Hepatocyte (in vitro differentiated cells): Measurements from ENCODE around the gene GLIS2. TPM values are rescaled to one million over a fixed set of nuclear protein-coding genes. Genes with fewer than 3 reads are reported as not detected.

Source experiments
- DNase-seq: peaks from one replicate; pipeline ENCODE4 v3.0.0-alpha.2; 2016; ENCODE audit warnings: low spot score
- H2AFZ ChIP-seq: fragments of 200-600 bp; sonication (generic); 2 replicates; pipeline ENCODE4 v1.6.0; 2016; ENCODE audit warnings: antibody characterized with exemption, mild to moderate bottlenecking
- H3K27ac ChIP-seq: fragments of 200-600 bp; sonication (generic); 2 replicates; pipeline ENCODE4 v1.5.1; 2016; ENCODE audit warnings: mild to moderate bottlenecking
- H3K27me3 ChIP-seq: fragments of 200-600 bp; sonication (generic); 2 replicates; pipeline ENCODE4 v1.6.1; 2016
- H3K36me3 ChIP-seq: fragments of 200-600 bp; sonication (generic); replicated peaks from 2 replicates; pipeline ENCODE4 v1.5.1; 2016; ENCODE audit warnings: low read depth; ENCODE audit not compliant: insufficient read depth
- H3K4me1 ChIP-seq: fragments of 200-600 bp; sonication (generic); 2 replicates; pipeline ENCODE4 v1.5.1; 2016; ENCODE audit warnings: mild to moderate bottlenecking, moderate library complexity; ENCODE audit not compliant: insufficient read depth
- H3K4me2 ChIP-seq: fragments of 200-600 bp; sonication (generic); 2 replicates; pipeline ENCODE4 v1.6.0; 2016
- H3K4me3 ChIP-seq: fragments of 200-600 bp; sonication (generic); 2 replicates; pipeline ENCODE4 v1.5.1; 2016; ENCODE audit warnings: mild to moderate bottlenecking
- H3K79me2 ChIP-seq: fragments of 200-600 bp; sonication (generic); 2 replicates; pipeline ENCODE4 v1.6.0; 2017; ENCODE audit warnings: mild to moderate bottlenecking
- H3K9me2 ChIP-seq: fragments of 200-600 bp; sonication (generic); replicated peaks from 2 replicates; pipeline ENCODE4 v1.6.0; 2017; ENCODE audit warnings: mild to moderate bottlenecking; ENCODE audit not compliant: insufficient read depth
- H3K9me3 ChIP-seq: fragments of 200-600 bp; sonication (generic); 2 replicates; pipeline ENCODE4 v1.5.1; 2016; ENCODE audit warnings: low read depth, mild to moderate bottlenecking
- H4K20me1 ChIP-seq: fragments of 200-600 bp; sonication (generic); 2 replicates; pipeline ENCODE4 v1.6.0; 2016; ENCODE audit warnings: mild to moderate bottlenecking; ENCODE audit not compliant: insufficient read depth, poor library complexity, severe bottlenecking
- CTCF ChIP-seq: fragments of 200-600 bp; sonication (generic); IDR thresholded peaks from 2 replicates; pipeline ENCODE4 v1.5.1; 2016; ENCODE audit warnings: antibody characterized with exemption, mild to moderate bottlenecking; ENCODE audit not compliant: poor library complexity
- EZH2 ChIP-seq: fragments of 200-600 bp; sonication (generic); IDR thresholded peaks from 2 replicates; pipeline ENCODE4 v1.6.1; 2016; ENCODE audit warnings: antibody characterized with exemption, mild to moderate bottlenecking, borderline replicate concordance
- EZH2phosphoT487 ChIP-seq: fragments of 200-600 bp; sonication (generic); IDR thresholded peaks from one replicate; pipeline ENCODE4 v1.6.1; 2018; ENCODE audit warnings: antibody characterized with exemption, mild to moderate bottlenecking, low read depth, moderate library complexity; ENCODE audit not compliant: unreplicated experiment, severe bottlenecking
- WGBS: methylation state at CpG from one replicate; pipeline ENCODE4 v1.1.6; 2016; ENCODE audit warnings: low lambda C conversion rate; ENCODE audit errors: missing lambda C conversion rate; 5-methylcytosine and 5-hydroxymethylcytosine counted together
- polyA plus RNA-seq: library from polyadenylated mRNA; unstranded; fragments of >200 nt; fragmentation: Nextera tagmentation; extraction: Ambion mirVana; gene quantifications from 2 replicates; pipeline ENCODE4 v1.2.1, GENCODE V29; 2016
- total RNA-seq: library from RNA; depleted of rRNA; stranded (reverse); fragments of >200 nt; gene quantifications from 2 replicates; pipeline ENCODE4 v1.2.3, GENCODE V29; 2014

The GLIS2 gene
- total and polyA plus RNA-seq, 2 experiments from 2014 or later, result 3.6 to 11.3 TPM

DNA sequence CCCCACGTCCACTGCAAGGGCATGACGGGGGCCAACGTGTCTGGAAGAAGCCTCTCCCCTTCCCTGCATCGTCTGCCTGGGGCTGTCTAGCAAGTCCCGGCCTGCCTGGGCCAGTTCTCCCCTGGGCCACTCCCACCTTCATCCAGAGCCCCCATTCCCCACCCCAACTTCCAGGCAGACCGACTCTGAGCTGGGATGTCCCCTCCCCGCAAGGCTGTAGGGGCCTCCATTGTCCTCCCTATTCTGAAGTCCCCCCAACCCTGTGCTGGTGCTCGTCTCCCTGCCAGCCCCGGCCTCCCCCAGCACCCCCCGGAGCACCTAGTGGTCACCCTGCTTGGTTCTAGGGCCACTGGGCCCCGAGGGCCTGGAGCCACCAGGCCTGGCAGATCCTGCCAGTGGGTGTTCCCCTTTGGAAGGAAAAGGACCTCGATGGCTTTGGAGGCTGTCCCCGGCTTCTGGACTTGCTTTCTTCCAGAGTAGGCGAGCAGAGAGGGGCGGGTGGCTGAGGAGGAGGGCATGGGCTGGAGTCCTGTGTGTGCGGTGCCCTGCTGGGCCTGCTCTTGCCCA is 4.8 kb downstream of the GLIS2 start:
- WGBS, result 83% methylated on average over 16 of the region's 16 CpGs
- TF ChIP-seq CTCF, result no peak
- no peak for TF ChIP-seq EZH2phosphoT487
- TF ChIP-seq EZH2, result no peak
- Histone ChIP-seq H4K20me1 (peaks cover 73% of the 10 kb centered on the region), H3K4me3 (no peak overlapping the region), H3K9me2 (no peaks in the 10 kb centered on the region), H3K9me3 (no peaks in the 10 kb centered on the region), H2AFZ (no peak overlapping the region), H3K79me2 (peaks cover 94% of the 10 kb centered on the region), H3K27ac (peak overlapping the region; percentile 57), H3K36me3 (no peaks in the 10 kb centered on the region), H3K27me3 (no peaks in the 10 kb centered on the region), H3K4me1 (peaks cover 72% of the 10 kb centered on the region), H3K4me2 (peak overlapping the region; percentile 97)
- DNase-seq, result no peak

- WGBS, result 94% methylated on average over 19 of the region's 19 CpGs
- H3K9me3 ChIP-seq, result no peaks in the 10 kb centered on the region
- no peak overlapping the region for H3K4me3 ChIP-seq
- TF ChIP-seq CTCF, result no peak
- no peak for TF ChIP-seq EZH2
- no peak for TF ChIP-seq EZH2phosphoT487
- no peak for DNase-seq
- H3K4me1 ChIP-seq, result peaks cover 72% of the 10 kb centered on the region
- peaks cover 73% of the 10 kb centered on the region for H4K20me1 ChIP-seq
- no peak overlapping the region for H3K27ac ChIP-seq
- no peaks in the 10 kb centered on the region for H3K27me3 ChIP-seq
- no peaks in the 10 kb centered on the region for H3K36me3 ChIP-seq
- peaks cover 100% of the 10 kb centered on the region for H3K79me2 ChIP-seq
- no peaks in the 10 kb centered on the region for H3K9me2 ChIP-seq
- H2AFZ ChIP-seq, result no peak overlapping the region
- H3K4me2 ChIP-seq, result no peak overlapping the region
Observed at GRCh38 chr16:4321286-4322120, 5.6 kb downstream of the GLIS2 start.

GRCh38 chr16:4322121-4323052 is 6.5 kb downstream of the GLIS2 start:
- Histone ChIP-seq H3K27me3 (no peaks in the 10 kb centered on the region), H3K36me3 (no peaks in the 10 kb centered on the region), H3K4me2 (no peak overlapping the region), H2AFZ (no peak overlapping the region), H3K27ac (peak overlapping the region; percentile 97), H3K9me2 (no peaks in the 10 kb centered on the region), H3K79me2 (peaks cover 100% of the 10 kb centered on the region), H3K4me1 (peaks cover 73% of the 10 kb centered on the region), H4K20me1 (peaks cover 77% of the 10 kb centered on the region), H3K9me3 (no peaks in the 10 kb centered on the region), H3K4me3 (no peak overlapping the region)
- 95% methylated on average over 29 of the region's 30 CpGs for whole genome bisulfite sequencing
- no peak for DNase-seq
- TF ChIP-seq EZH2phosphoT487, result no peak
- no peak for TF ChIP-seq EZH2
- no peak for TF ChIP-seq CTCF
